GM12892 (cell line): Measurements from ENCODE around the gene TOR1B.

Experiments
- POLR2A ChIP-seq: IDR thresholded peaks from 2 replicates; pipeline ENCODE4 v1.6.1; 2011; ENCODE audit warnings: low read depth, low read length, control low read depth
- POLR2AphosphoS5 ChIP-seq: IDR thresholded peaks from 2 replicates; pipeline ENCODE4 v1.6.1; 2011; ENCODE audit warnings: low read depth, low read length, control low read depth
- TAF1 ChIP-seq: IDR thresholded peaks from 2 replicates; pipeline ENCODE4 v1.6.1; 2011; ENCODE audit warnings: low read depth, mild to moderate bottlenecking, control low read depth, low read length, borderline replicate concordance

- no peak for TF ChIP-seq POLR2A
- no peak for TF ChIP-seq POLR2AphosphoS5
- TF ChIP-seq TAF1, result no peak
Measured at GRCh38 chr9:129814432-129815223, 11.6 kb downstream of the TOR1B start.
